ENCODE data around the gene CCM2. TPM values are rescaled to one million over a fixed set of nuclear protein-coding genes. Genes with fewer than 3 reads are reported as not detected.

The CCM2 gene
- total and polyA plus RNA-seq, 4 donors = 21.7 to 57.6 (median 51.1) TPM

DNA sequence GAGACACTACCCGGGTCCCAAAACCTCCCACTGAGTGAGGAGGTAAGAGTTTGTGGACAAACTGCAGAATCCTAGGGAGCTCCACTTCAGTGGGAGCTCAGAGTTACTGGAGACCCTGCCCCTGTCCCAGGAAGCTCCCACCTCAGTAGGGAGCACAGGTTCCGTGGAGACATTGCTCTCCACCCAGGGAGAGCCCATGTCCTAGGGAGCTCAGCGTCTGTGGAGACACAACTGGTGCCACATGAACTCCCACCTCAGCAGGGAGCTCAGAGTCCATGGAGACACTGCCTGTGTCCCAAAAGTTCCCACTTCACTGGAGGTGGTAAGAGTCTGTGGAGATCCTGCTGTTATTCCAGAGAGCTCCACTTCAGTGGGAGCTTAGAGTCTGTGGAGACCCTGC, 27.4 kb upstream of the CCM2 start:
- TF ChIP-seq, protein P1, sequence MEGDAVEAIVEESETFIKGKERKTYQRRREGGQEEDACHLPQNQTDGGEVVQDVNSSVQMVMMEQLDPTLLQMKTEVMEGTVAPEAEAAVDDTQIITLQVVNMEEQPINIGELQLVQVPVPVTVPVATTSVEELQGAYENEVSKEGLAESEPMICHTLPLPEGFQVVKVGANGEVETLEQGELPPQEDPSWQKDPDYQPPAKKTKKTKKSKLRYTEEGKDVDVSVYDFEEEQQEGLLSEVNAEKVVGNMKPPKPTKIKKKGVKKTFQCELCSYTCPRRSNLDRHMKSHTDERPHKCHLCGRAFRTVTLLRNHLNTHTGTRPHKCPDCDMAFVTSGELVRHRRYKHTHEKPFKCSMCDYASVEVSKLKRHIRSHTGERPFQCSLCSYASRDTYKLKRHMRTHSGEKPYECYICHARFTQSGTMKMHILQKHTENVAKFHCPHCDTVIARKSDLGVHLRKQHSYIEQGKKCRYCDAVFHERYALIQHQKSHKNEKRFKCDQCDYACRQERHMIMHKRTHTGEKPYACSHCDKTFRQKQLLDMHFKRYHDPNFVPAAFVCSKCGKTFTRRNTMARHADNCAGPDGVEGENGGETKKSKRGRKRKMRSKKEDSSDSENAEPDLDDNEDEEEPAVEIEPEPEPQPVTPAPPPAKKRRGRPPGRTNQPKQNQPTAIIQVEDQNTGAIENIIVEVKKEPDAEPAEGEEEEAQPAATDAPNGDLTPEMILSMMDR (IDR thresholded peaks at IDR 0.05; ENCODE audit: control extremely low read depth, extremely low read depth) = no peak
- ATAC-seq (ENCODE audit: insufficient read depth, low FRiP score) (no peak), DNase-seq (no peak)
- H3K27me3 ChIP-seq (ENCODE audit: control insufficient read depth in 3 of 3, insufficient read depth in 3 of 3, low read length in 2 of 3) = no peaks in the 10 kb centered on the region
- no peak overlapping the region for H3K9ac ChIP-seq (ENCODE audit: insufficient read depth in 1 of 2, low read length in 2 of 2)
- no peak overlapping the region for H3K4me3 ChIP-seq
- WGBS, 2 donors = 91 to 96% methylated on average over 3 of the region's 3 CpGs
- peaks cover 0 to 26% (median 0%) of the 10 kb centered on the region in 4 donors for H3K36me3 ChIP-seq (ENCODE audit: control insufficient read depth in 4 of 4, insufficient read depth in 4 of 4, low read length in 4 of 4)
- H3K27ac ChIP-seq (ENCODE audit: low read depth in 1 of 2, low read length in 1 of 2) = no peak overlapping the region
- no peaks in the 10 kb centered on the region for H3K9me3 ChIP-seq (ENCODE audit: control insufficient read depth in 4 of 4, insufficient read depth in 3 of 4, low read length in 3 of 4)
- H3K4me1 ChIP-seq (ENCODE audit: control insufficient read depth in 5 of 5, insufficient read depth in 5 of 5, low read length in 5 of 5) = peaks cover 0 to 7% (median 0%) of the 10 kb centered on the region in 5 donors

DNA sequence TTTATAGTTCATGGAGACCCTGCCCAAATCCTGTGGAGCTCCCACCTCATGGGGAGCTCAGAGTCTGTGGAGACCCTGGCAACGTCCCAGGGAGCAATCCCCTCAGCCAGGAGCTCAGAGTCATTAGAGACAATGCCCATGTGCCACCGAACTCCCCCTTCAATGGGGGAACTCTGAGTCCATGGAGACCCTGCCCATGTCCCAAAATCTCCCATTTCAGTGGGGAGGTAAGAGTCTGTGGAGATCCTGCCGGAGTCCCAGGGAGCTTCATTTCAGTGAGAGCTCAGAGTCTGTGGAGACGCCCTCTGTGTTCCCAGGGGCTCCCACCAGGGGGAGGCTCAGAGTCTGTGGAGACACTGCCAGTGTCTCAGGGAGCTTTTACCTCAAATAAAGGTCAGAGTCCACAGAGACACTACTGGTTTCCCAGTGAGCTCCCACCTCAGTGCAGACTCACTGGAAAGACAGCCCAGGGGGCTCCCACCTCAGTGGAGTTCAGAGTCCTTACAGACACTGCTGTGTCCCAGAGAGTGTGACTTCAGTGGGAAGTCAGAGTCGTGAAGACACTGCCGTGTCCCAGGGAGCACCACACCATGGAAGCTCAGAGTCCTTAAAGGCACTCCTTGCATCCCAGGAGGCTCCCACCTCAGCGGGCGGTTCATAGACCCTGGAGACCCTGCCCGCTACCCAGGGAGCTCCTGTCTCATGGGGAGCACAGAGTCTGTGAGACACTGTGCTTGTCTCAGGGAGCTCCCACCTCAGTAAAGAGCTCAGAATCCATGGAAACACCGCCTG, 26.2 kb upstream of the CCM2 start:
- peaks cover 0 to 24% (median 3%) of the 10 kb centered on the region in 4 donors for H3K36me3 ChIP-seq (ENCODE audit: control insufficient read depth in 4 of 4, insufficient read depth in 4 of 4, low read length in 4 of 4)
- no peaks in the 10 kb centered on the region for H3K9me3 ChIP-seq (ENCODE audit: control insufficient read depth in 4 of 4, insufficient read depth in 3 of 4, low read length in 3 of 4)
- H3K4me1 ChIP-seq (ENCODE audit: control insufficient read depth in 5 of 5, insufficient read depth in 5 of 5, low read length in 5 of 5) = peaks cover 0 to 15% (median 0%) of the 10 kb centered on the region in 5 donors
- no peak overlapping the region for H3K4me3 ChIP-seq
- ATAC-seq (ENCODE audit: insufficient read depth, low FRiP score) (no peak), DNase-seq (no peak)
- 78 to 90% methylated on average over 10 of the region's 10 CpGs for WGBS, 2 donors
- no peaks in the 10 kb centered on the region for H3K27me3 ChIP-seq (ENCODE audit: control insufficient read depth in 3 of 3, insufficient read depth in 3 of 3, low read length in 2 of 3)
- H3K27ac ChIP-seq (ENCODE audit: low read depth in 1 of 2, low read length in 1 of 2) = no peak overlapping the region
- TF ChIP-seq, protein P1 (IDR thresholded peaks at IDR 0.05; ENCODE audit: control extremely low read depth, extremely low read depth) = peak; percentile 15
- no peak overlapping the region for H3K9ac ChIP-seq (ENCODE audit: insufficient read depth in 1 of 2, low read length in 2 of 2)

DNA sequence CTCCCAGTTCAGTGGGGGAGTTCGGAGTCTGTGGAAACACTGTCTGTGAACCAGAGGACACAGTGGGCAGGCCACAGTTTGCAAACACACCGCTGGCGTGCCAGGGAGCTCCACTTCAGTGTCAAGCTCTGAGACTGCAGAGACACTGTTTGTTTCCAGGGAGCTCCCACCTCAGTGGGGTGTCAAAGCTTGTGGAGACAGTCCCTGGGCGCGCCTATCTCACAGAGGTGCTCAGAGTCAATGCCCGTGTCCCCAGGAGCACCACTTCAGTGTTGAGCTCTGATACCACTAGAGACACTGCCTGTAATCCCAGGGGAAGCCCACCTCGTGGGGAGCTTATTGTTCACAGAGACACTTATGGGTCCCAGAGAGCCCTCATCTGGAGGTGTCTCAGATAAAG, 25.5 kb upstream of the CCM2 start:
- no peaks in the 10 kb centered on the region for H3K27me3 ChIP-seq (ENCODE audit: control insufficient read depth in 3 of 3, insufficient read depth in 3 of 3, low read length in 2 of 3)
- H3K27ac ChIP-seq (ENCODE audit: low read depth in 1 of 2, low read length in 1 of 2) = no peak overlapping the region
- H3K9ac ChIP-seq (ENCODE audit: insufficient read depth in 1 of 2, low read length in 2 of 2) = no peak overlapping the region
- no peak for DNase-seq
- H3K4me1 ChIP-seq (ENCODE audit: control insufficient read depth in 5 of 5, insufficient read depth in 5 of 5, low read length in 5 of 5) = peaks cover 0 to 17% (median 0%) of the 10 kb centered on the region in 5 donors
- H3K9me3 ChIP-seq (ENCODE audit: control insufficient read depth in 4 of 4, insufficient read depth in 3 of 4, low read length in 3 of 4) = no peaks in the 10 kb centered on the region
- no peak for ATAC-seq (ENCODE audit: insufficient read depth, low FRiP score)
- TF ChIP-seq, protein P1 (IDR thresholded peaks at IDR 0.05; ENCODE audit: control extremely low read depth, extremely low read depth) = no peak
- no peak overlapping the region for H3K4me3 ChIP-seq
- peaks cover 0 to 24% (median 3%) of the 10 kb centered on the region in 4 donors for H3K36me3 ChIP-seq (ENCODE audit: control insufficient read depth in 4 of 4, insufficient read depth in 4 of 4, low read length in 4 of 4)
- 85 to 87% methylated on average over 7 of the region's 7 CpGs for WGBS, 2 donors

All from lung (tissue), 12 donors.